Measurements from ENCODE around the gene SCAPER.
A peak's percentile ranks its signal among the peaks of the same experiment; 100 is the strongest.

The SCAPER gene, protein sequence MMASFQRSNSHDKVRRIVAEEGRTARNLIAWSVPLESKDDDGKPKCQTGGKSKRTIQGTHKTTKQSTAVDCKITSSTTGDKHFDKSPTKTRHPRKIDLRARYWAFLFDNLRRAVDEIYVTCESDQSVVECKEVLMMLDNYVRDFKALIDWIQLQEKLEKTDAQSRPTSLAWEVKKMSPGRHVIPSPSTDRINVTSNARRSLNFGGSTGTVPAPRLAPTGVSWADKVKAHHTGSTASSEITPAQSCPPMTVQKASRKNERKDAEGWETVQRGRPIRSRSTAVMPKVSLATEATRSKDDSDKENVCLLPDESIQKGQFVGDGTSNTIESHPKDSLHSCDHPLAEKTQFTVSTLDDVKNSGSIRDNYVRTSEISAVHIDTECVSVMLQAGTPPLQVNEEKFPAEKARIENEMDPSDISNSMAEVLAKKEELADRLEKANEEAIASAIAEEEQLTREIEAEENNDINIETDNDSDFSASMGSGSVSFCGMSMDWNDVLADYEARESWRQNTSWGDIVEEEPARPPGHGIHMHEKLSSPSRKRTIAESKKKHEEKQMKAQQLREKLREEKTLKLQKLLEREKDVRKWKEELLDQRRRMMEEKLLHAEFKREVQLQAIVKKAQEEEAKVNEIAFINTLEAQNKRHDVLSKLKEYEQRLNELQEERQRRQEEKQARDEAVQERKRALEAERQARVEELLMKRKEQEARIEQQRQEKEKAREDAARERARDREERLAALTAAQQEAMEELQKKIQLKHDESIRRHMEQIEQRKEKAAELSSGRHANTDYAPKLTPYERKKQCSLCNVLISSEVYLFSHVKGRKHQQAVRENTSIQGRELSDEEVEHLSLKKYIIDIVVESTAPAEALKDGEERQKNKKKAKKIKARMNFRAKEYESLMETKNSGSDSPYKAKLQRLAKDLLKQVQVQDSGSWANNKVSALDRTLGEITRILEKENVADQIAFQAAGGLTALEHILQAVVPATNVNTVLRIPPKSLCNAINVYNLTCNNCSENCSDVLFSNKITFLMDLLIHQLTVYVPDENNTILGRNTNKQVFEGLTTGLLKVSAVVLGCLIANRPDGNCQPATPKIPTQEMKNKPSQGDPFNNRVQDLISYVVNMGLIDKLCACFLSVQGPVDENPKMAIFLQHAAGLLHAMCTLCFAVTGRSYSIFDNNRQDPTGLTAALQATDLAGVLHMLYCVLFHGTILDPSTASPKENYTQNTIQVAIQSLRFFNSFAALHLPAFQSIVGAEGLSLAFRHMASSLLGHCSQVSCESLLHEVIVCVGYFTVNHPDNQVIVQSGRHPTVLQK (N-terminal part only)
- 9.5 to 23.6 (median 14.5) reads per million in 18 experiments for total RNA-seq

DNA sequence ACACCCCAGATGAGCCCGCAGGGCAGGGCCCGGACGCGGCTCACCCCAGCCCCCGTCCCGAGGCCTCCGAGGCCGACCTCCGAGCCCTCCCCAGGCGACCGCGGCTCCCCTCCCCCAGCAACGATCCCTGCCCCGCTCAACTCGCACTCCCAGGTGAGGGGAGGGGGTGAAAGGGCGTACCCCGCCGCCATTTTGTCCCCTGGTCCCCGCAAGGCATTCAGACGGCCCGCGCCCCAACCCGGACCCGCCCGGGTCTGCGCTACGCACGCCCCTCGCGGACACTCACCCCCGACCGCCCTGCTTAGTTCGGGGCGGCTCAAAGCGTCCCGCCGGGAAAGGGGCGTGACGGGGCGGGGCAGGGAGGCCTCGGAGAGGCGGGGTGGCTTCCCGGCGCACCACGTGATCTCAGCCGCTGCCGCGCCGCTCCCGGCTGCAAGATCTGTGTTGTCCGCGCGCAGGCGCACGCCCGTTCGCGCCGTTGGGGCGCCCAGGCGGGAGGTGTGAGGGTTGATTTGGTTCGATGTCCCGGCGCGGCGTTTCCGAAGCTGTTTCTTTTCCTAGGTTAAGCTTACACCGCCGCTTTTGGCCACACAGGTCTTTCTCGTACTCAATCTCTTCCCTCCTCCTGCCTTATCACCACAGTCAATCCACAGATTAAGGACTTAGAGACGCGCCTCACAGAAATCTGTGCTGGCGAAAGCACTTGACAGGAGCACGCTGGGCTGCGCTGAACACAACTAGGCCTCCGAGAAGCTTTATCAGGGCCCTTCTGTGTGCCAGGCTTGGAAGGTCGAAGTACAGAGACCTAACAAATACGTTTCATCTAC lies at the start of gene SCAPER:
Gene SCAPER (minus strand): TSS at position 328 of the 827 bp plus-strand sequence. CDS start 21,523 bp downstream, outside the sequence.
- peak; percentile 86 to 92 for DNase-seq

DNA sequence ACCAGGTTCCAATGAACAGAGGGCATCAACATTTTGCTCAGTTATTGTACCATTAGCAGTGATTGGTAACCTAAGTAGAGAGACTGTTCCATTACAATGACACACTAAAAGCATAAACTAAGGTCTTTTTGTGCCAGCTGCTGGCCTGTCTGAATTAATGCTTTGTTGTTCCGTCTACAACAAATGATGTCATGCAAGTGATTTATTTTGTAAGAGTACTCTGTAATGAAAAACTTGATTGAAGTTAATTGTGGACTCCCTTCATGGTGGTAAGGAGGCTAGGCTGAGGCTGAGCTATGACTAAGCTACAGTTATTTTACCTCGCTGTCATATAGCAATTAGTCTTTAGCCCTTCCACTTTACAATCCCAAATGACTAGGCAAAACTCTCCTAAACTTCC lies 49.6 kb upstream of the SCAPER start:
- DNase-seq: no peak

DNA sequence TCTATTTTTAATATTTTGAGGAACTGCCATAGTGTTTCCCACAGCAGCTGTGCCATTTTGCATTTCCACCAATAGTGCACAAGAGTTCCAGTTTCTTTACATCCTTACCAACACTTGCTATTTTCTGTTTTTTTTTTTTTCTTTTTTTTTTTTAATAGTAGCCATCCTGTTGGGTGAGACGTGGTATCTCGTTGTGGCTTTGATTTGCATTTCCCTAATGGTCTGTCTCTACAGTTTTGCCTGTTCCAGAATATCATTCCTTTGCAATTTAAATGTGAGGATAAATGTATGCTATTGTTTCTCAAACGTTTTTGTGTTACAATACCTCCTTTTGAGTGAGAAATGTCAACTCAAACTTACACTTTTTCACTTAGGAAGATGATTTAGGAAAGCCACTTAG lies 48.8 kb upstream of the SCAPER start:
- DNase-seq: no peak

DNA sequence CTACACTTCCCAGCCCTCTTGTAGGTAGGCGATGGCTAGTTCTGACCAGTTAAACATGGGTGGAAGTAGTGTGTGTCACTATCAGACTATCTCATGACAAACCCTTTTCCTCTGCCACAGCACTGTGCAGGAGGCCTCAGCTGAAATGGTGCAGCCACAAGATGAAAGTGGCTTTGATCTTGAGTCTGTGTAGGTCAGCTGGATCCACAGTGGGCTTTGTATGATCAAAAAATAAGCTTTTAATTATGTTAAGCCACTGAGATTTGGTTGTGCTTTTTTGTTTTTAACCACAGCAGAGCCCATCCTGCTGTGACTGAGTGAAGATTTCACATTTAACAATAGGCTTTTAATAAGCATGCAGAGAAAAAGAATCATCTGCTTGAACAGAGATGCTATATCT lies 46.1 kb upstream of the SCAPER start:
- DNase-seq: no peak

DNA sequence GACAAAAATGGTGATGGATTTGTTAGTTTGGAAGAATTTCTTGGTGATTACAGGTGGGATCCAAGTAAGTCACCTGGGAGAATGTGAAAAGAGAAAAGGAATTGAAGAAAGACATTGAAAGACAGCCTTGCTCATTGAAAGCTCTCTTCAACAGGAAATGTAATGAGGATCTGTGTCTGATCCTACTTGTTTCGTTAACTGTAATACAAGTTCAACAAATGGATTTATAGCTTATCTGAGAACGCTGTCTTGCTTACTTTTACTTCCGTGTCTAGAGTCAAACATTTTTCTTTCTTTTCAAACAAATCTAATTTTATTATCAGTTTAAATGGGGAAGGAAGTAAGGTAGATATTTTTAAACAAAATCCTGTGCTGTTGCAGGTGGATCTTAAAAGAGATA lies 42.3 kb upstream of the SCAPER start:
- no peak for DNase-seq

DNA sequence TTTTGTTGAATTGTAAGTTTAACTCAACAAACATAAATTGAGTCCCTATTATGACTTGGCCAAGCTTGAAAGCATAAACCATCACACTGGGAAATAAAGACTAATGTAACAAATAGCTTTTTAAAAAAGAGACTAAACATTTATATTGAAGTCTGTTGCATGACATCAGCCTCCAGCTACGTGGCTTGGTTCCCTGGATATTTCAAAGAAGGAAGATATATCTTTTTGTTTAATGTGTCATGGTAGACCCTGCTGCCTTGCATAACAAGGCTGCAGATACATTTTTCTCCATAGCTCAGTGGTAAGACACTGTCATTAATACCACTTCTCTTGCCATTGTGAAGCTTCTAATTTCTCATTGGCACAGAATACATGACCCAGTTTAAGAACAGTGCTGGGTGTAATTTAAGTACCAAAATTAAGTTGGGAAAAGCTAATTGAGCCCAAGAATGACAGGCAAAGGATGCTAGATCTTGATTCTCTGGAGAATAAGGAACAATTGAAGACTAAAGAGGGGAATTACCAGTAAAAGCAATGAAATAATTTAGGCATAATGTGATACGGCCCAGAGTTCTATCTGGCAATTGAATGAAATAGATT lies 40.5 kb upstream of the SCAPER start:
- no peak for DNase-seq

DNA sequence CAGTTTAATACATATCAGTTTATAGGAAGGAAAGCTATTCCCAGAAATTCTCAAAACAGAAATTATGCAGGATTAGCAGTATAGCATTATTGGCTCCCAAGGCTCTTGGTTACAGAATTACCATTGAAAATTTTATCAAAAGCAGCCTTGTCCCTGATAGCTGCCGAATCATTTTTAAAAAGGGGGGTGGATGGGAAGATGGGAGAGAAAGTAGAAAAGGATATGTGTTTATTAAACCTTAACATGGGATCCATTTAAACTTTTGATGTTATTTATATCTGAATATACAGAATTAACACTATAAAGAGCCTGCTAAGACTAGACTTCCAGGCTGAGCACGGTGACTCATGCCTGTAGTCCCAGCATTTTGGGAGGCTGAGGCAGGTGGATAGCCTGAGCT lies 37.2 kb upstream of the SCAPER start:
- no peak for DNase-seq

DNA sequence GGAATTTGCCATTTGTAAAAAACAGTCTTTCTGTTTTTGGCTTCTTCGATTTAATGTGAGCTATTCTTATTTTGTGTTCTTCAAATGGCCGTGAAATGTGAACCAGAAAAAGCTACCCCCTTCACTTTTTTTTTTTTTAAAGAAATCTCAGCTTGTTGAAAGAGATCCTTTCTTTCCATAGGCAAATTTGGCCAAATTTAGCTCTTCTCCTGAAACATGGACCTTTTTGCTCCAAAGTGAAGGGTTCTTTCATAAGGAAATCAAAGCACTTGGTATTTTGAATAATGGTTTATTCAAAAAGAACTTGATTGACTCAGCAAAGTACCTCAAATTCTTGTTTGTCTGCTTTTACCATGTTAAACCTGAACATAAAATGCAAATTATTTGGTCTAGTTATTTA lies 36.5 kb upstream of the SCAPER start:
- no peak for DNase-seq

DNA sequence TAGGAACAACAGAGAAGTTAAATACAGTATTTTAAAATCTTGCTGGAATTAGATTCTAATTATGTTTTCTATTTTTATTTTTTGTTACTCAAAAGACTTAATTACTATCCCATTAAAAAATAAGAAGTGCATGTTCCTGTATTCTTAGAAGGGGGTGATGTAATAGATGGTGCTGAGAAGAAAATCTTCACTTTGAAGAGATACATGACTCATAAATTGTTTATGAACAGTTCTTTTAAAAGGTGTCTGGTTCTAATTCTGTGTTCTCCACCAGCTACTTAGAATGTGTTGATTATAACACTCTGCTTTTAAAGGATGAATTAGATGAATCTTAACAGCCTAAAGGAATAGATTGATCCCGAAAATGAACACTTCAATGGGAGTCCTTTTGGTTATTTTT lies 34.6 kb upstream of the SCAPER start:
- DNase-seq: peak in 1 of 2 donors; percentile 44

DNA sequence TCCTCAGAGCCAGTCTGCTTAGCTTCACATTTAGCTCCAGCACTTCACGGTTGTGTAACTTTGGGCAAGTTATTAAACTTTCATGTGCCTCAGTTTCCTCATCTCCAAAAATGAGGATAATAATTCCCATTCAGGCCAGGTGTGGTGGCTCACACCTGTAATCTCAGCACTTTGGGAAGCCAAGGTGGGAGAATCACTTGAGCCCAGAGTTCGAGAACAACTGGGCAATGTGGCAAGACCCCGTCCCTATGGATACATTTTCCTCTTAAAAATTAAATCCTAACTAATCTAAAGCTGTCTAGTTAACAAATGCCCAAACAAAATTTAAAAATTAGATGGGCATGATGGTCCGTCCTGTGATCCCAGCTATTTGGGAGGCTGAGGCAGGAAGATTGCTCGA lies 33.6 kb upstream of the SCAPER start:
- DNase-seq: no peak

DNA sequence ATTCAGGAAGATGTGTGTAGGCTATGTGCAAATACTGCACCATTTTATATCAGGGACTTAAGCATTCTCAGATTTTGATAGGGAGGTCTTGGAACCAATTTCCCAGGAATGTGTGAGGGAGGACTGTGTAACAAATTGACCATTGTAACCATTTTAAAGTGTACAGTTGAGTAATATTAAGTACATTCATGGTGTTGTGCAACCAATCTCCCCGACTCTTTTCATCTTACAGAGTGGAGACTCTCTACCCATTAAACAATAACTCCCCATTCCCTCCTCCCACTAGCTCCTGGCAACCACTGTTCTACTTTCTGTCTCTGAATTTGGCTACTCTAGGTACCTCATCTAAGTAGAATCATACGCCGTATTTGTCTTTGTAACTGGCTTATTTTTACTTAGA lies 31.5 kb upstream of the SCAPER start:
- no peak for DNase-seq

DNA sequence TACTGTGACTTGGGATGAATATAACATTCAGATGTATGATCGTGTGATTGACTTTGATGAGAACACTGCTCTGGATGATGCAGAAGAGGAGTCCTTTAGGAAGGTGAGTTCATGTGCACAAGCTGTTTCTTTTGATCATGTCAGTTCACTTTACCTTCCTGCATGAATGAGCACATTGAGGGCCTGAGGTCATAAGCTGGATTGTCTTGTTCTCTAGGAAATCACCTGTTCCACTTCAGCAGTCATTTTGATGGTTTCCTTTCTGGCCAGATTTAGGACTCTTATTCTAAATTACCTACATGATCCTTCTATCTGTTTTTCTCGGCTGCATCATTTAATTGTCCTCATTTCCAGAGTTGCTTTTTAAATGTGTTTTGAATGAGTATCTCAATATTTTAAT lies 30.5 kb upstream of the SCAPER start:
- DNase-seq: no peak

DNA sequence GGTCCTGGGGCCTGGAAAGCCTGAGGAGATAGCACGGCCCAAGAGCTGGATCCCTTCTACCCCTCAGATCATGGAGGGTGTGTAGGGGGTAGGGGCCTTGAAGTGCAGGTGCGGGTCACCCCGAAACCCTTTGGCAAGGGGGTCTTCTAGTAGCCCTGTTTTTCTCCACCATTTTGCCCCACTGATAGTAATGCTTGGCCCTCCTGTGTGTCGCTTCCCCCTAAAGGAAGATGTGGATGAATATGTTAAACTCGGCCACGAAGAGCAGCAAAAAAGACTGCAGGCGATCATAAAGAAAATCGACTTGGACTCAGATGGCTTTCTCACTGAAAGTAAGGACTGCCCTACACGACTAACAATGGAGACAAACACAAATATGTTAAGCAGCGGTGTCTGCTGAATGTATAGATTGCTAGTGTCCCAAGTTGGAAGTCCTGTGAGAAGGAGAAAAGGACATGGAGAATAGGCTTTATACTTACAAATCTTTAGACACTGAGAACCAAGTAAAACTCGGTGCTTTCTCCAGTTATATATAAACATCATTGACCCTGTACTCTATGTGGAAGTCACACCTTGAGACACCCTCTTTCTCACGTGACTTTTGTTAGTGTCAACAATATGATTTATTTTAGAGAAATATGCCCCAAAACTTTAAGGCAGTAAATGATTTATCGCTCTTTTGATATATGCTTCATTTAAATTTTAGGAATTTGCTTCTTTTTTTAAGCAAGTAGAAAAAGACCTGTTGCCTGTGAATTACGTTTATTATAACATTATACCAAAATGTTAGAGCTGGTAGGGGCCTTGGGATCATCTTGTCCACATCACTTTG lies 27.2 kb upstream of the SCAPER start:
- DNase-seq: no peak

DNA sequence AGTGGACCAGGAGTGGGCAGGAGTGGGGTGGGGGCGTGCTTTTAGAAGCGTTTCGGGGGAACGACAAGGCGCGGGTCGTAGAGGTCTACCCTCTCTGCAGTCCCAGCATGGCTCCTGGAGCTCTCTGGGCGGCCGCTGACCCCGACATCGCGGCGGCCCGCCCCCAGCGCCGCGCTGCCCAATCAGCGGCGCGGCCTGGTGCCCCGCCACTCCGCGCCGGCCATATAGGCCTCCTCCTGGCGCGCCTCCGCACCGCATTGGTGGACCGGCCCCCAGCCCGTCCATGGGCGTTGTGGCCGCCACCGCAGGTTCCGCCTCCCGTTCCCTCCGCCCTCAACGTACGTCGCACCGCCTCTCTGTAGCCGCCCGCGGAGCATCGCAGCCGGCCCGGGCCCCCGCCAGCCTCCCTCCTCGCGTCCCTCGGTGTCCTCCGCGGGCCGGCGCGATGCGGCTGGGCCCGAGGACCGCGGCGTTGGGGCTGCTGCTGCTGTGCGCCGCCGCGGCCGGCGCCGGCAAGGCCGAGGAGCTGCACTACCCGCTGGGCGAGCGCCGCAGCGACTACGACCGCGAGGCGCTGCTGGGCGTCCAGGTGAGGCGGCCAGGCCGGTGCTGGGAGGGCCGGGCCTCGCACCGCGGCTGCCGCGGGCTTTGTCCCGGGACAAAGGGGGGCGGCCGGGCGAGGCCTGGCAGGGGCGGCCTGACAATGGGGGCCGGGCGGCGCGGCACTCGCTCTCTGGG lies 26.4 kb upstream of the SCAPER start, which contains the start of gene RCN2:
Gene RCN2 (plus strand): TSS at position 353 of the 738 bp plus-strand sequence. CDS start 93 bp downstream, at position 446.
- DNase-seq: peak; percentile 95 to 96

DNA sequence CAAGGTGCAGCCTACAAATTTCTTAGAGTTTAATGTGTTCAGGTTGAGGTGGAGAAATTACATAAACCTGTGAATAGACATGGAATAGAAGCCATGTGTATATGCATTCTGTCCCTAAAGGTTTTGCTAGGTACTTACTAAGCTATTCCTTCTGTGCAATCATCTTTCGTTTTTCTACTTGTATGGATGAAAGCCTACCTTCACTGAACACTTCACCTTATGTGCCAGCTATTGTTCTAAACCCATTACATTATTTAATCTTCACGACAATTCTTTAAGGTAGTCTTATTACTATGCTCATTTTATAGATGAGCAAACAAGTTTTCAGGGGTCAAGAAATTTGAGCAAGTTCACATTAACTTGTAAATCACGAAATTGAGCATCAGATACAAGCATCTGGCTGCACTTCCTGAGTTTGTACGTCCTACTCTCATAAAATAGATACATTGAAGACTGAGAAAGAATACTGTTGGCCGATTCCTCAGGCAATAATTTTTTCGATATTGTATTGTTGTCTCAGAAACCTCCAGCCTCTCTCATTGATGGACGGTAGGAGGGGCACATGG lies 25.8 kb upstream of the SCAPER start:
- DNase-seq: no peak

DNA sequence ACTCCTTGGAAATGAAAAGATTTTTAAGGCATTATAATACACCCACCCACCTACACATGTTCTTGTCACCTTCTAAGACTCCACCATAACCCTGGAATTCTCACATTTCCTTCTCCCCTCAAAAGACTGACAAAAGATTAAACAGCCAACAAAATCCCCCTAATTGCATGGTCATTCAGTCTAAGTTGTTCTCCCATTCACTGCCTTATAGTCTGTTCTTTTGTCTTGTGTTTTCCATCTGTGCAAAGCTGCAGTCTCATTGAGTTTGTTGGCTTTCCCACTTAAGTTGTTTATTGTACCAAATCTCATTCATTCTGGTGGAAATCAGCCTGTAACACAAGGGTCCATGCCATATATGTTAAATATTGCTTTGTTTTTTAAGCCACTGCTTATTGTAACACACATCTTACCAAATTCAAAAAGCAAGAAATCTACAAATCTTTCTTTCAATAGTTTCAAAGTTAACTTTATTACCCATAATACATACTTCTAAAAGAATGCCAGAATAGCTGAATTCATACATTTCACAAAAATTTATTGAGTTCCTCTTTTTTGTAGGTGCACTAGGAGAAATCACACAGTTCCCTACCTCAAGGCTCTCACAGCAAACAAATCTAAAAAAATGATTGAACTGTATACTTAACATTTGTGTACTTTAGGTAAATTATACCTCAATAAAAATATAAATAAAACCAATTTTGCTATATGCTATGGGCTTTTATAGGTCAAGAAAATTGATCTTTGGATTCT lies 24.0 kb upstream of the SCAPER start:
- no peak for DNase-seq

DNA sequence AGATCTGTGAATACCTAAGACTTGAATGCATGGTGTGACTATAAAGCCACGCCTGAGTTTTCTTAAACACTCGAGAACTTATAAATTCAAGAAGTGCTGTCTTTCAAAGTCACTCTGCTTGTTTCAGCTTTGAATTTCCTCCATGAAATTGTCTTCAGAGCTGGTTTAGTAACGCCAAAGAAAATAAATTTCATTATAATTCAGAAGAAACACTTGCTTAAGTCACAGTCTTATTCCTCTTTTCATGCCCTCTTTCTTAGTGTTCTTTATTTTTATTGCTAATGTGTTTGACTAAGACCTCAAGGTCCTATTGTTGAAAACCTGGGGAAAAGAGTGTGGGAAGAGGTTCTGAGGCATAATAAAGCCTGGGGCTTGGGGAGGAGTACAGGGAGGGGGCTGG lies 23.1 kb upstream of the SCAPER start:
- DNase-seq: no peak

DNA sequence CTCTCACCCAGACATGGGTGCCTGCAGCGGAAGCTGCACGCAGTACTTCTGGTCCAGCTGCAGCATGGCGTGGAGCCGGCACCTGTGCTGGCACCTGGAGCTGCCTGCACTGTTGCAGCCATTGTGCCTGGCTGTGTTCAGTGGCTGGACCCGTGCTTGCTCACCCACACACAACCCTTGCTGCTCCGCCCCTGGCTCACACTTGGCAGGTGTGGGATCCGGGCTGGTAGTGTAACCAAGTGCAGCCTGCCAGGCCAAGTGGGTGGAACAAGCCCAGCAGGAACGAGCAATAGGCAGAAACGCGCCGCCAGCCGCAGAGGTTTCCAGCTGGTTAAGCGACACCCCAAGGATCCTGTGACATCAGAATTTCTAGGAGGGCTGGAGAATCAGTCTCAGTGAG lies 11.2 kb upstream of the SCAPER start:
- DNase-seq: no peak

DNA sequence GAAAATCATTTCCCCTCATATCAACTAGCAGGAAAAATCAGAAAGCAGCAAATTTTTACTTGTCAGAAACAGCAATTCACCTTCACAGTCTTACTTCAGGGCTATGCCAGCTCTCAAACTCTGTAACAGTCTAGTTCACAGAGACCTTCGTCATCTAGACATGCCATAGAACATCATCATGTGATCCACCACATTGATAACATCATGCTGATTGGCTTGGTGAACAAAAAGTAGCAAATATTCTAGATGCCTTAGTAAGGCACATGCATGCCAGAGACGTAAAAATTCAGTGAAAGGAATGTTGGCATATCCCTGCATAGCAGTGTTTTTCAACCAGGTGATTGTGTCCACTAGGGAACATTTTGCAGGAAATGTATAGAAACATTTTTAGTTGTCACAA lies 8.6 kb upstream of the SCAPER start:
- no peak for DNase-seq
